ENCODE results near the gene UGT1A5.
"Not testable (repeated sequence)": the region's sequence is repeated elsewhere in the genome, so short reads cannot be mapped to it uniquely, and the experiment has no call there.

DNA sequence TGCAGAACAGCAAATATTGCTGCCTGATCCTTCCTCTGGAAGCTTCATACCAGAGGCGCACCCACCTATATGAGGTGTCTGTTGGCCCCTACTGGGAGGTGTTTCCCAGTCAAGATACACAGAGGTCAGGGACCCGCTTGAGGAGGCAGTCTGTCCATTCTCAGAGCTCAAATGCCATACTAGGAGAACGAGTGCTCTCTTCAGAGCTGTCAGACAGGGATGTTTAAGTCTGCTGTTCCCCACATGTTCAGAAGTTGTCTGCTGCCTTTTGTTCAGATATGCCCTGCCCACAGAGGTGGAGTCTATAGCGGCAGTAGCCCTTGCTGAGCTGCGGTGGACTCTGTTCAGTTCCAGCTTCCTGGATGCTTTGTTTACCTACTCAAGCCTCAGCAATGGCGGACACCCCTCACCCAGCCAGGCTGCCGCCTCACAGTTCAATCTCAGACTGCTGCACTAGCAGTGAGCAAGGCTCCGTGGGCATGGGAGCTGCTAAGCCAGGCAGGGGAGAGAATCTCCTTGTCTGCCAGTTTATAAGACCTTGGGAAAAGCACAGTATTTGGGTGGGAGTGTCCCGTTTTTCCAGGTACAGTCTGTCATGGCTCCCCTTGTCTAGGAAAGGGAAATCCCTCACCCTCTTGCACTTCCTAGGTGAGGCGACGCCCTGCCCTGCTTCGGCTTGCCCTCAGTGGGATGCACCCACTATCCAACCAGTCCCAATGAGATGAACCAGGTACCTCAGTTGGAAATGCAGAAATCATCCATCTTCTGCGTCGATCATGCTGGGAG, 24.4 kb downstream of the UGT1A5 start:
- TF ChIP-seq, protein P1, sequence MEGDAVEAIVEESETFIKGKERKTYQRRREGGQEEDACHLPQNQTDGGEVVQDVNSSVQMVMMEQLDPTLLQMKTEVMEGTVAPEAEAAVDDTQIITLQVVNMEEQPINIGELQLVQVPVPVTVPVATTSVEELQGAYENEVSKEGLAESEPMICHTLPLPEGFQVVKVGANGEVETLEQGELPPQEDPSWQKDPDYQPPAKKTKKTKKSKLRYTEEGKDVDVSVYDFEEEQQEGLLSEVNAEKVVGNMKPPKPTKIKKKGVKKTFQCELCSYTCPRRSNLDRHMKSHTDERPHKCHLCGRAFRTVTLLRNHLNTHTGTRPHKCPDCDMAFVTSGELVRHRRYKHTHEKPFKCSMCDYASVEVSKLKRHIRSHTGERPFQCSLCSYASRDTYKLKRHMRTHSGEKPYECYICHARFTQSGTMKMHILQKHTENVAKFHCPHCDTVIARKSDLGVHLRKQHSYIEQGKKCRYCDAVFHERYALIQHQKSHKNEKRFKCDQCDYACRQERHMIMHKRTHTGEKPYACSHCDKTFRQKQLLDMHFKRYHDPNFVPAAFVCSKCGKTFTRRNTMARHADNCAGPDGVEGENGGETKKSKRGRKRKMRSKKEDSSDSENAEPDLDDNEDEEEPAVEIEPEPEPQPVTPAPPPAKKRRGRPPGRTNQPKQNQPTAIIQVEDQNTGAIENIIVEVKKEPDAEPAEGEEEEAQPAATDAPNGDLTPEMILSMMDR (conservative IDR thresholded peaks at IDR 0.05; ENCODE audit: low read length) = not testable (repeated sequence)
- TF ChIP-seq EZH2phosphoT487 (IDR thresholded peaks at IDR 0.05; ENCODE audit: borderline replicate concordance, low read depth, low read length) = not testable (repeated sequence)

Data from OCI-LY7 (cell line).